ENCODE results near the gene CCL17.

Gene CCL17

GRCh38 chr16:57379579-57379978 lies 25.0 kb upstream of the CCL17 start:
- Histone ChIP-seq H3K27ac (ENCODE audit: extremely low read depth, low read depth, low read length) (no peak overlapping the region), H3K36me3 (ENCODE audit: control insufficient read depth in 2 of 2, insufficient read depth in 1 of 2, low read length in 2 of 2) (no peaks in the 10 kb centered on the region), H3K4me1 (ENCODE audit: control insufficient read depth, insufficient read depth, low read length) (0 out of 2 replicates have a peak, but pooled peaks cover 5% of the 10 kb centered on the region), H3K9me3 (ENCODE audit: control insufficient read depth, insufficient read depth, low read depth, low read length) (no peaks in the 10 kb centered on the region), H3K4me3 (ENCODE audit: low read depth, low read length) (no peak overlapping the region)
- TF ChIP-seq TRIM28 (IDR thresholded peaks at IDR 0.05; ENCODE audit: borderline replicate concordance, low read length) (no peak), ZNF658 (tag by site-specific recombination; IDR thresholded peaks at IDR 0.05) (no peak), ZXDB (tag by site-specific recombination; IDR thresholded peaks at IDR 0.05) (no peak)
- ChIA-PET POLR2A (no interaction called here), CTCF (interaction anchor here (1.2 kb wide), 1 partner anchor 10 kb away, joined by 3 read pairs; no protein-coding TSS in a partner anchor)

- no peak for TF ChIP-seq ZFHX2 (tag by site-specific recombination; conservative IDR thresholded peaks at IDR 0.05)
- TF ChIP-seq ZNF112 (tag by site-specific recombination; IDR thresholded peaks at IDR 0.05), result no peak
- TF ChIP-seq PRDM10 (tag by site-specific recombination; IDR thresholded peaks at IDR 0.05), result no peak
- no peak for TF ChIP-seq ZNF621 (tag by site-specific recombination; IDR thresholded peaks at IDR 0.05)
- no peak for TF ChIP-seq ZFP3 (tag by site-specific recombination; IDR thresholded peaks at IDR 0.05; ENCODE audit: low read depth)
- TF ChIP-seq ZNF704 (tag by site-specific recombination; IDR thresholded peaks at IDR 0.05), result no peak
- TF ChIP-seq ZNF747 (tag by site-specific recombination; IDR thresholded peaks at IDR 0.05), result no peak
- no peak for TF ChIP-seq ZNF843 (tag by site-specific recombination; IDR thresholded peaks at IDR 0.05)
- ChIA-PET POLR2A (no interaction called here), CTCF (no interaction called here)
- Histone ChIP-seq H3K4me1 (ENCODE audit: control insufficient read depth, insufficient read depth, low read length) (0 out of 2 replicates have a peak, but pooled peaks cover 5% of the 10 kb centered on the region), H3K4me3 (ENCODE audit: low read depth, low read length) (no peak overlapping the region), H3K36me3 (ENCODE audit: control insufficient read depth in 2 of 2, insufficient read depth in 1 of 2, low read length in 2 of 2) (no peaks in the 10 kb centered on the region), H3K27ac (ENCODE audit: extremely low read depth, low read depth, low read length) (no peak overlapping the region), H3K9me3 (ENCODE audit: control insufficient read depth, insufficient read depth, low read depth, low read length) (no peaks in the 10 kb centered on the region)
Measured at GRCh38 chr16:57380671-57381462, 23.7 kb upstream of the CCL17 start.

- POLR2A ChIA-PET, result no interaction called here
- Histone ChIP-seq H3K36me3 (ENCODE audit: control insufficient read depth in 2 of 2, insufficient read depth in 1 of 2, low read length in 2 of 2) (no peaks in the 10 kb centered on the region), H3K4me1 (ENCODE audit: control insufficient read depth, insufficient read depth, low read length) (0 out of 2 replicates have a peak, but pooled peaks cover 5% of the 10 kb centered on the region), H3K4me3 (ENCODE audit: low read depth, low read length) (no peak overlapping the region), H3K9me3 (ENCODE audit: control insufficient read depth, insufficient read depth, low read depth, low read length) (no peaks in the 10 kb centered on the region), H3K27ac (ENCODE audit: extremely low read depth, low read depth, low read length) (no peak overlapping the region)
- CTCF ChIA-PET, result interaction anchor here (0.6 kb wide), 1 partner anchor 81 kb away, joined by 3 read pairs; no protein-coding TSS in a partner anchor
- no peak for TF ChIP-seq PATZ1 (tag by site-specific recombination; IDR thresholded peaks at IDR 0.05)
- no peak for TF ChIP-seq ZNF404 (tag by site-specific recombination; IDR thresholded peaks at IDR 0.05)
- no peak for TF ChIP-seq ZBTB48 (tag by site-specific recombination; IDR thresholded peaks at IDR 0.05)
- no peak for TF ChIP-seq ZNF362 (tag by site-specific recombination; IDR thresholded peaks at IDR 0.05)
- TF ChIP-seq KLF10 (tag by site-specific recombination; IDR thresholded peaks at IDR 0.05), result no peak
- no peak for TF ChIP-seq ZNF660 (tag by site-specific recombination; IDR thresholded peaks at IDR 0.05)
- no peak for TF ChIP-seq ZNF707 (tag by site-specific recombination; IDR thresholded peaks at IDR 0.05)
- TF ChIP-seq ZNF423 (tag by site-specific recombination; IDR thresholded peaks at IDR 0.05), result no peak
- TF ChIP-seq ZNF624 (tag by site-specific recombination; IDR thresholded peaks at IDR 0.05), result no peak
- no peak for TF ChIP-seq ZNF514 (tag by site-specific recombination; IDR thresholded peaks at IDR 0.05)
- TF ChIP-seq ZNF341 (tag by site-specific recombination; IDR thresholded peaks at IDR 0.05; ENCODE audit: low read depth), result no peak
- no peak for TF ChIP-seq ZNF114 (tag by site-specific recombination; IDR thresholded peaks at IDR 0.05)
Measured at GRCh38 chr16:57381791-57382534, 22.6 kb upstream of the CCL17 start.
